HCT116 (cell line): ENCODE results near the gene HCFC2. TPM values are rescaled to one million over a fixed set of nuclear protein-coding genes. Genes with fewer than 3 reads are reported as not detected.

ENCODE experiments used
- ATAC-seq: fragments of 200-7000 bp; cut with Tn5 transposase; 2 replicates; pipeline ENCODE4 v1.9.1; 2020; ENCODE audit warnings: mild to moderate bottlenecking, moderate library complexity
- BruUV-seq: library from RNA; stranded (reverse); fragments of 400-500 nt; replicated peaks from 2 replicates; lab custom pipeline; 2021; lab: Mats Ljungman, UMichigan
- CTCF ChIA-PET: fragments of 300-600 bp; sonication (Branson Sonifier 250); formaldehyde crosslinking; loops from one replicate; lab custom pipeline; 2021; ENCODE audit warnings: antibody characterized with exemption; lab: Charles Lee
- POLR2A ChIA-PET: fragments of 300-600, 350-600 bp; sonication (Branson Sonifier 250); formaldehyde crosslinking; loops from one replicate; lab custom pipeline; 2021; ENCODE audit warnings: antibody characterized with exemption; lab: Charles Lee
- RAD21 ChIA-PET, 2 experiments: fragments of 300-600 bp; sonication (Branson Sonifier 250); formaldehyde crosslinking; loops; one replicate each; lab custom pipeline; 2023; ENCODE audit warnings: low total read pairs in 2 of 2; ENCODE audit not compliant: uncharacterized antibody in 2 of 2, unreplicated experiment in 2 of 2, low non-redundant PET in 1 of 2; lab: Charles Lee
- DNase-seq: peaks from one replicate; pipeline ENCODE4 v3.0.0-alpha.2; 2010; ENCODE audit warnings: low read depth, low spot score
- H2AFZ ChIP-seq: fragments of 200-600 bp; shearing (Covaris generic), sonication (generic); 2 replicates; pipeline ENCODE4 v1.6.1; 2017; ENCODE audit warnings: low read depth, mixed run types, mixed read lengths, antibody characterized with exemption, low read length; ENCODE audit not compliant: poor library complexity, severe bottlenecking
- H3K27ac ChIP-seq: 2 replicates; pipeline ENCODE4 v1.5.1; 2012; ENCODE audit warnings: low read depth, low read length
- H3K27me3 ChIP-seq: fragments of 200-600 bp; sonication (generic); 2 replicates; pipeline ENCODE4 v1.6.1; 2016; ENCODE audit warnings: mixed run types, low read length, mixed read lengths; ENCODE audit not compliant: insufficient read depth
- H3K36me3 ChIP-seq, 2 experiments: fragments of 200-500 bp in 1 of 2; fragments of 200-600 bp in 1 of 2; sonication (Bioruptor generic) in 1 of 2; sonication (generic) in 1 of 2; 2 replicates each; pipeline versions ENCODE4 v1.5.1 to v1.6.1; 2014 to 2016; ENCODE audit warnings: low read length in 2 of 2, inconsistent platforms in 1 of 2, mixed read lengths in 1 of 2, mixed run types in 1 of 2; ENCODE audit not compliant: insufficient read depth in 2 of 2, control insufficient read depth in 1 of 2
- H3K4me1 ChIP-seq, 2 experiments: fragments of 200-600 bp in 1 of 2; sonication (generic) in 1 of 2; 2 replicates each; pipeline versions ENCODE4 v1.5.1 to v1.6.1; 2012 to 2017; ENCODE audit warnings: low read length in 2 of 2, inconsistent platforms in 1 of 2, mild to moderate bottlenecking in 1 of 2, mixed read lengths in 1 of 2, mixed run types in 1 of 2, moderate library complexity in 1 of 2; ENCODE audit not compliant: insufficient read depth in 2 of 2, control insufficient read depth in 1 of 2
- H3K4me2 ChIP-seq: fragments of 200-600 bp; sonication (generic); 2 replicates; pipeline ENCODE4 v1.6.1; 2017; ENCODE audit warnings: mixed run types, low read length, mixed read lengths
- H3K4me3 ChIP-seq, 2 experiments: fragments of 200-600 bp in 1 of 2; sonication (generic) in 1 of 2; replicated peaks in 1 of 2; 2 replicates each; pipeline ENCODE4 v1.5.1; 2011 to 2016; ENCODE audit warnings: low read length in 2 of 2, control low read depth in 1 of 2, low read depth in 1 of 2, mild to moderate bottlenecking in 1 of 2, mixed read lengths in 1 of 2, mixed run types in 1 of 2
- H3K79me2 ChIP-seq: fragments of 200-600 bp; sonication (generic); 2 replicates; pipeline ENCODE4 v1.6.1; 2017; ENCODE audit warnings: mild to moderate bottlenecking, mixed run types, low read length, moderate library complexity, mixed read lengths; ENCODE audit not compliant: insufficient read depth
- H3K9ac ChIP-seq: fragments of 200-600 bp; sonication (generic); 2 replicates; pipeline ENCODE4 v1.6.1; 2016; ENCODE audit warnings: low read length, mixed read lengths
- H3K9me2 ChIP-seq: fragments of 200-600 bp; sonication (generic), shearing (Covaris generic); 2 replicates; pipeline ENCODE4 v1.6.1; 2017; ENCODE audit warnings: mixed run types, mild to moderate bottlenecking, moderate library complexity; ENCODE audit not compliant: insufficient read depth
- H3K9me3 ChIP-seq, 2 experiments: fragments of 200-500 bp in 1 of 2; fragments of 200-600 bp in 1 of 2; sonication (Bioruptor generic) in 1 of 2; sonication (generic) in 1 of 2; 2 replicates each; pipeline ENCODE4 v1.6.1; 2014 to 2017; ENCODE audit warnings: low read length in 2 of 2, mixed read lengths in 2 of 2, inconsistent platforms in 1 of 2, low read depth in 1 of 2, mild to moderate bottlenecking in 1 of 2, mixed run types in 1 of 2, moderate library complexity in 1 of 2; ENCODE audit not compliant: control insufficient read depth in 1 of 2, insufficient read depth in 1 of 2
- H4K20me1 ChIP-seq: fragments of 200-600 bp; sonication (generic), shearing (Covaris generic); 2 replicates; pipeline ENCODE4 v1.6.1; 2017; ENCODE audit warnings: mixed run types, mild to moderate bottlenecking, moderate library complexity; ENCODE audit not compliant: insufficient read depth
- ATF3 ChIP-seq: IDR thresholded peaks from 2 replicates; pipeline ENCODE4 v1.6.1; 2012
- EGR1 ChIP-seq: IDR thresholded peaks from 2 replicates; pipeline ENCODE4 v1.6.1; 2012; ENCODE audit warnings: low read depth
- EZH2phosphoT487 ChIP-seq: fragments of 200-600 bp; IDR thresholded peaks from 2 replicates; pipeline ENCODE4 v1.6.1; 2018; ENCODE audit warnings: antibody characterized with exemption, borderline replicate concordance
- POLR2AphosphoS5 ChIP-seq: IDR thresholded peaks from 2 replicates; pipeline ENCODE4 v1.6.1; 2011; ENCODE audit warnings: mild to moderate bottlenecking, low read depth, low read length, moderate library complexity
- SIN3A ChIP-seq: IDR thresholded peaks from 2 replicates; pipeline ENCODE4 v1.6.1; 2012; ENCODE audit warnings: low read depth
- SP1 ChIP-seq: IDR thresholded peaks from 2 replicates; pipeline ENCODE4 v1.6.1; 2012; ENCODE audit warnings: low read depth
- ZBTB33 ChIP-seq: IDR thresholded peaks from 2 replicates; pipeline ENCODE4 v1.6.1; 2011; ENCODE audit warnings: mild to moderate bottlenecking, low read length, moderate library complexity; ENCODE audit not compliant: insufficient replicate concordance; ENCODE audit errors: extremely low read depth
- intact Hi-C: fragments of 100-400 bp; cut with micrococcal nuclease; formaldehyde crosslinking; loops from 2 replicates; pipeline ENCODE4 v1.10.0; 2022
- total RNA-seq: library from RNA; stranded (reverse); gene quantifications from one replicate; pipeline ENCODE4 v1.2.1, GENCODE V29; 2021; ENCODE audit not compliant: unreplicated experiment

The HCFC2 gene
- total RNA-seq, 1 experiment from 2014 or later, result 4.9 TPM

- Histone ChIP-seq H3K9me3 (no peaks in the 10 kb centered on the region), H3K4me1 (peaks cover 12 to 21% of the 10 kb centered on the region in 2 experiments), H2AFZ (no peak overlapping the region), H3K4me2 (peak overlapping the region; percentile 86), H3K79me2 (peaks cover 30% of the 10 kb centered on the region), H4K20me1 (no peaks in the 10 kb centered on the region), H3K4me3 (peak overlapping the region; percentile 77 to 89), H3K27ac (peak overlapping the region; percentile 94), H3K9ac (peak overlapping the region; percentile 79), H3K9me2 (no peaks in the 10 kb centered on the region), H3K36me3 (peaks cover 5 to 9% of the 10 kb centered on the region in 2 experiments; a peak in 3 of 4 replicates), H3K27me3 (no peaks in the 10 kb centered on the region)
- intact Hi-C loops, result no loop called here
- ChIA-PET RAD21 (no interaction called here), POLR2A (interaction anchor here (1.0 kb wide), 1 partner anchor 15 kb away, joined by 3 read pairs; no protein-coding TSS in a partner anchor), CTCF (no interaction called here)
- no peak for ATAC-seq
- TF ChIP-seq ZBTB33, result no peak
- no peak for TF ChIP-seq EGR1
- TF ChIP-seq SIN3A, result no peak
- no peak for TF ChIP-seq SP1
- no peak for TF ChIP-seq EZH2phosphoT487
- TF ChIP-seq POLR2AphosphoS5, result no peak
- TF ChIP-seq ATF3, result no peak
- no peak for DNase-seq
- BruUV-seq, result TSS peak; percentile 57
These were observed 72.2 kb downstream of the HCFC2 start for GRCh38 chr12:104136577-104136976.
